Stimulated activated CD8-positive, alpha-beta memory T cell treated with anti-CD3 and anti-CD28 coated beads, Interleukin-7, amount 100 ng/mL, for 1 hour (primary cell): Measurements from ENCODE around the gene CUBN.

ENCODE experiments used
- DNase-seq, 2 donors: peaks; one replicate each; pipeline ENCODE4 v3.0.0-alpha.2; 2020; ENCODE audit warnings: low read depth in 2 of 2

CUBN gene

DNA sequence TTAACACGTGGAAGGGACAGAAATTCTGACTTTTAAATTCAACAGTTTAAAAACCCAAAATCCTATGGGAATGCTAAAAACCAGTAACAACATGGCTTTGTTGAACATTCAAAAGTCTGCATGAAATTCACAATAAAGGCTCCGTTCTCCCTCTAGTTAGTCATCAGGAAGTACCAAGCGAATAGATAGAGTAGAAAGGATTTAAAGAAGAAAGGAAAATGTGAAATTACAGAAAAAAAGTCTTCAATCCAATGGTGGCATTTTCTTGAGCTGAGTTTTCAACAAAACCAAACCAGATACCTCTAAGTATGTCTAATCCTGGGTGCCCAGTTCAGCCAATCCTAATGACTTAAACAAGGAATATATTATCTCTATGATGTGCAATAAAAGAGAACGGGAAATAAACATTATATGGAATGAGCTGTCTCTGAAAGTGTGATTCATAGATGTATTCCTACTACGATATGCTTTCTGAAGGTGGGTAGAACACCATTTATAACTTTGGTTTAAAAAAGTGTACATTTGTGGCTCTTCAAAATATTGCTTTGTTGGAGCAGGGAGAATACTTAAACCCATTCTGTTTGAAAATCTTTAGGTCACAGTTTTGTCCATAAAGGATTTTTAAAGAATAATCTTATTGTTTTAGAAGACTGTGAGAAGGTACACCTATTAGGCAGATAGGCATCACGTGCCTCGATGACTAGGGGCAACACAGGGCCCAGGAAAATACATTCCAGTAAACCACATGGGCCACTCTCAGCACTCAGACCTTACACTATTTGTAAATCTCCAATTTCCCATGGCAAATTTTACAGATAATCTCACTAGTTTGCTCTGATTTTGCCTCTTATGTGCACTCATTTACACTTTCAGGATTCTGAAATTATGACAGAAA, 87.7 kb downstream of the CUBN start:
- no peak for DNase-seq

DNA sequence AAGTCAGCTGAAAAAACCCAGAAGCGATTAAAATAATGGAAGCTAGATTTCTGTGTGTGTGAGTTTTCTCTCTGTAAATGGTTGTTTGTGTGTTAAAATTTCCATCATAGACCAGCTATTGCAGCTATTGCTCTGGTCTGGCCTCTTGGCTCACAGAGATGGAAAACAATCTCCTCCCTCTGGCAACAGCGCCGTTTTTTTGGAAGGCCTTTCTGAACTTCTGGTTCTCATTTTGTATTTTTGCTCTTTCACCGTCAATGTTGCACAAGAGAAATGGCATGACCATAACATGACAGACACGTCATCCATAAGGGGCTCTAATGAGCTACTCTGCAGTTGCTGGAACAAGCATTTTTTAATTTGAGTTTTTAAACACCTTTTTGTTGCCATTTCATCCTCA, 91.0 kb downstream of the CUBN start:
- DNase-seq, result no peak

DNA sequence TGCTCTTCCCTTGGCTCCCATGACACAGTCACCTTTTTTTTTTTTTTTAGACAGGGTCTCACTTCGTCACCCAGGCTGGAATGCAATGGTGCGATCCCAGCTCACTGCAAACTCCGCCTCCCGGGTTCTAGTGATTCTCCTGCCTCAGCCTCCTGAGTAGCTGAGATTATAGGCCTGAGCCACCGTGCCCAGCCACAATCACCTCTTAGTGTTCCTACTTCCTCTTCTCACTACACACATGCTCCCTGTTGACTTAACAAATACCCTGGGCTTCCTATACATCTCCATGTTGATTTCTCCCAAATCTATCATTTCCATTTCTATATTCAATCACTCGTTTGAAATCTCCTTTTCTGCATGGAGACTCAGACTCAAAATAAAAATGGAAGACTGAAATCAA, 91.7 kb downstream of the CUBN start:
- DNase-seq, result no peak

DNA sequence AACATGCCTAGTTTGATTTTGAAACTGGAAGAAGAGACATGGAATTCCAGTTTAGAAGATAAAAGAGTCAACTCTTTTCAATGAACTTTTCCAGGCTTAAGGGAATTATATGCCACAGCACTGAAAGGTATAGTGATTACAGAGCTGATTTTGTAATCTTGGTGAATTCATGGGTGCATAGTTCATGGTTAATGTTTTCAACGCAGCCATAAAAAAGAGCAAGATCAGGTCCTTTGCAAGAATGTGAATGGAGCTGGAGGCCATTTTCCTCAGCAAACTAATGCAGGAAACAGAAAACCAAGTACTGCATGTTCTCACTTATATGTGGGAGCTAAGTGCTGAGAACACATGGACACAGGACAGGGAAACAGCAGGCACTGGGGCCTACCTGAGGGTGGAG, 94.2 kb downstream of the CUBN start:
- no peak for DNase-seq

DNA sequence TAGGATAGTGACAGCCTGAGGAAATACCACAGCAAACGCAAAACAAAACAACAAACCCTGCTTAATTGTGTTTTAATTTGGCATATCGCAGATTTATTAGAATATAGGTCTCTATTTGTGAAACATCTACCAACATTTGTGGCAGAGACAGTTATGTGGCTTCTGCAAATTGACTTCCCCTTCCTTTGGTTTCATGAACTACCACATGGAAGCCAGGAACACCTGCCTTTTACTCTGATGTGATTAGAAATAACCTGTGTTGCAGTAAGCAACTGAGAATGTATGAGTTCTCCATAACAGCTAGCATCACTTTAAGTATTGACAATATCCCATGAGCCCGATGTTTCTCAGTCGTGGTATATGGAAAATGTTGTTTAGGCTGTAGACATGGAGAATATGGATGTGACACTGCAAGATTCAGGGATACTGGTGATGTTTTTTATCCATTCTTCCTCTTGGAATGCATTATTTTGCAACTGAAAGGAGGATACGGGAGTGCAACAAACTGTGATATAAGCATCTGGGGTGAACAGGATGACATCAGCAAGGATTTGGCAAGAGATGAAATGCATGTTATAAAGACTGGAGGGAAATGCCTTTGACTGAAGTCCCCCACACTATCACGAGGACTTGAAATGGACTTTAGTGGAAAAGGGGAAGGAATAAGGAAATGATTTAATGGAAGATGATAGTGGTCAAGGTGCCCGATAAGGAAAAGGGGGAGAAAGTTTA, 95.9 kb downstream of the CUBN start:
- no peak for DNase-seq

DNA sequence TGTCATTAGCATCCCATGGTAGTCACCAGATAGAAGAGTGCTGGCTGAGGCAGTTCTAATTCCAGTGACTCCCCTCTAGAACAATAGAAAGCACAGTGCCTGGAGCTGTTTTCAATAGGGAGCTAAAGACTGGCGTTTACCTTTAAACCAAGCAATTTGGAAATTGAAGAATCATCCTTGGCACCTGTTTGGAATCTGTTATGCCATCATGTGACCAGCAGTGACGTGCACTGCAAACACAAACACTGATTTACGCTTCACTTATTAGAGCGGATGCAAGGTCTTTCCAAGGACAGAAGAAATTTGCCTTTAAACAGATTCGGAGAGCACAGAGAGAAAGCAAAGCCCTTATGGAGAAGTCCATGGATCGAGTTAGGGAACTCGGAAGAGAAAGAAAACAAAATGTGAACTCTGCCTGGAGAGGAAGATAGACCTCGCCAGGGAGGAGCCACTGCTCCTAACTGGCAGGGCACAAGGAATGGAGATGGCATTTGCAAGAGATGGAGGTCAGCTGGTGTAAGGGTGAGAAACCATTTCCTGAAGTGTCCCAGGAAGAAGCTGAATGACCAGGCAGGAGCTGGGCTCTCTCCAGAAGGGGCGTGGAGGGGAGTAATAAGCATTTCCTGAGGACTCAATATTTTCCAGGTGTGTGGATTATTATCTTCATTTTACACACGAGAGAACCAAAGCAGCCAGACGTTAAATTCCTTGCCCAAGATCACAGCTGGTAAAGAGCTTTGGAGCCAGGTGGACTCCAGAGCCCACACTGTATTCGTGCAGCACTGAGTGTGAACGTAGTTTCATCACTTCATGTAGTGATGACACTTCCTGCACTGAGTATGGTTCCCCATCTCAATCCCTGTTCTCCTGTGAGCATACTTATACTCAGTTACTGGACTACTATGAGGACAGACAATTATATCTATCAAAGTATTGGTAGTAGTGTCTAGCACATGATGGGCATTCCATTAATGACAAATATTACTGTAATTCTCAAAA, 97.7 kb downstream of the CUBN start:
- no peak for DNase-seq

DNA sequence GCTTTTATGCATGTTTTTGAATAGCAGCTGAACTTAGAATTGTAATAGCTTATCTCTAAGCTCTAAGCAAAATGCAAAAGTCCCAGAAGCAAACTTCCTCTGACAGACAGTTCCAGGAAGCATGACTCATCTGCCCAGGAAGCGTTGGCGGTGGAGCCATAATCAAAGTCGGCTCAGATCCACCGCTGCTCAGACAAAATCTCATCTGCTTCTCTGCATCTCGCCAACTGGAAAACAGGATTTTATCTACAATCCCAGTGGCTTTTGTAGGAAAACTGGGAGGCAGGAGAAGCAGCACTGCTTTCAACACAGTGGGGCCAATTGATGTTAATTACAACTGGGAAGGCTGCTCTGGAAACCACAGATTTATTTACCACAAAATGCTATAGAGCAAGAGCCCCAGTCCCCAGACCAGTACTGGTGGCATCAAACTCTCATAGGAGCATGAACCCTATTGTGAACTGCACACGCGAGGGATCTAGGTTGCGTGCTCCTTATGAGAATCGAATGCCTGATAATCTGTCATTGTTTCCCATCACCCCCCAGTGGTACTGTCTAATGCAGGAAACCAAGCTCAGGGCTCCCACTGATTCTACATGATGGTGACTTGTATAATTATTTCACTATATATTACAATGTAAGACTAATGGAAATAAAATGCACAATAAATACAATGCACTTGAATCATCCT, 99.9 kb downstream of the CUBN start:
- peak; percentile 55 to 63 for DNase-seq

DNA sequence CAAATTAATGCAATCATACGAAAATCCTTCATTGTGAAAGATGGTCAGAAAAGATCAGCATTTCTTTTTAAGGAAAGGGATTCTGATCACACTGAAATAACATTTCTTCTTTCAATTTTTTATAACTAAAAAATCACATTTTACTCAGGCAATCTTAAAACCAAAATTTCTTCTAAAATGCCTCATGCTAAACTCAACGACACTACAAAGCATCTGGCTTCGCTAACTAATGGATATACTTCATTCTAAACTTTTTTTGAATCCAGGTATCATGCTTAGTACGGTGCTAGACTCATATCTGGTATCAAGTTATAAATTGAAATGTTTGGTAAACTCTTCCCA, 100.4 kb downstream of the CUBN start:
- no peak for DNase-seq

DNA sequence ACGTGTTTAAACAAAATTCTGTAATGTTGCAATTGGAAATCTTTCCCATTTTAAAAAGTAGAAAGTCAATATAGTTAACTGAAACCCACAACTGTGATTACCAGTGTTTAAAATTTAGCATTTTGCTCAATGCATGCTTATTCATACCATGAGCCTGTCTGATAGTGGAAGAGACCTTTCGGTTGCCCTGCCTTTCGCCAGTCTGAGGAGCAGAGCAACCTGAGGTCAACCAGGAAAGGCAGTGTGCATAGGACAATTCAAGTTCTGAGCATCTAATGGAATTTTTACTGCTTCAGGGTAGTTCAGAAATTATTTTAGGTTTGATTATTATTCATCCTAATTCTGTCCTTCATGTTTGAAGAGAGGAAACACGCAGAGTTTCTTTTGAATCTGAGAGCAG, 100.8 kb downstream of the CUBN start:
- no peak for DNase-seq

DNA sequence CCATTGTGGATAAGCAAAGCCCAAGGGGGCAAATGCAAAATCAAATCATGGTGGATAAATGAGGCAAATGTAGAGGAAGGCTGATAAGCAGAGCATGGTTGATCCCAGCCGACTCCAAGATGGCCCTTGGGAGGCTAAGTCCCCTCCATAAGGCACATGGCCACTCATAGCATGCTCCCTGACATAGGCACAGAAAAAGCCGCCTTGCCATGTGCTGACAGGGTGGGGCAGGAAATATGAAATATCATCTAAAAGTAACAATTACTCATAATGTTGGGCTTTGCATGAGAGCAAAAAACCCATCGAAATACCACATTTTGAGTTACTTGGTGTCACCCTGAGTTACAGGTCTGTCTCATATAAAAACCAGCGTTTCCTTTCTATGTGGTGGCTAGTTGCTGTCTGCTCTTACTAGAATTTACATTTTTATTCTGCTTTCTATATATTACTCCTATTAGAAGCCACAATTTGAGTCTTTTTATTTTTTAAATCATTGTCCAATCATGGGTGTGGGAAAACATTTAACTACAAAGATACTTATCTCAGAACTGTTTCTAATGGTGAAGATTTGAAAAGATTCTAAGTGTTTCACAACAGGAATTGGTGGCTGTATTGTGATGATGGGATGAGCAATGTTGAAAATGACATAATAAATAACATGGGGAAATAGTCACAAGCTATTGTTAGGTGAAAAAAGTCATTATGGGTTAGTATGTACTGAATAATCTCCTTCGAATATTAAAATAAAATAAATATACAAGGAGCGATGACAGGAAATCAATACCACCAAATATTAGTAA, 102.7 kb downstream of the CUBN start:
- DNase-seq, result peak in 1 of 2 donors; percentile 36

DNA sequence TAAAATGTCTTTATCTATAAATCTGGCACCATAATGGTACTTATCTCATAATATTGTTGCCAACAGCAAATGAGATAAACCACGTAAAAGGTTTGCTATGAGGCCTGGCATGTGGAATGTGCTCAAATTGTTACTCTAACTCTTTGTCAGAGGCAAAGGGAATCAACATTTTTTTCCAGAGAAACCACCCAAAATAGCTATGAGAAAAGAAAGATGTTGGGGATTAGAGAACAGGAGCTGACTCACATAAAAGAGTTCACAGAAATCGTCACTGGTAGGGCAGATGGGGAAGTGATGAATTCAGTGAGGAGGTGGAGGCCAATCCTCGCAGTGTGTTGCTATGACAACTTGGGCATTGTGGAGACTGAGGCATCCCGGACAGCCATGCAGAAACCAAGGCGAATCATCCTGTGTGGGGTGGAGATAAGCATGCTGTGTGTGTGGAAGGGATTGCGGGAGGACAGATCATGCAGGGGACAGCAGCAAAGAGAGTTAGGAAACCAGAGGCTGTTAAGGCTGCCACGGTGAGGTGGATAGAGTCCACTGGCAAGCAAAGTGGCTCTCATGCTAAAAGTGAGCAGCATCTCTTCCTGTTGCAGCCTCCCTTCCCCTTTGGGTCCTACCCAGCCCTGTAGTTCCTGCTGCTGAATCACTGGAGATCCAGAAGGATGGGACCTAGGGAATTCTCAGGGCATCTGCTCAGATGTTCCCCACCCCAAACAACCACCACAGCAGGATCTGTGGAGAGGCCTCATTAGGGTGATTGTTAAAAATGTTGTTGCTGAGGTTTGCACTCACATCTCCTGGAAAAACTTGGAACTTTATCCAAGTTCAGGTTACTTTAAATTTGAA, 103.9 kb downstream of the CUBN start:
- peak; percentile 17 to 27 for DNase-seq

DNA sequence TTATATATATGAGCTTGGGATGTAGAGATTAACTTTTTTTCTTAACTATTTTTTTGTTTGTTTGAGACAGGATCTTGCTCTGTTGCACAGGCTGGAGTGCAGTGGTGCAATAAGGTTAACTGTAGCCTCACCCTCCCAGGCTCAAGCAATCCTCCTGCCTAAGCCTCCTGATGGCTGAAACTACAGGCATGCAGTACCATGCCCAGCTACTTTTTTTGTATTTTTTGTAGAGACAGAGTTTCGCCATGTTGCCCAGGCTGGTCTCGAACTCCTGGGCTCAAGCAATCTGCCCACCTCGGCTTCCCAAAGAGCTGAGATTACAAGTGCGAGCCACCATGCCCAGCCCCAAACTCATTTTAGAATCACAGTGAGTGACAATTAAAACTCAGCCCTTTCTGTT, 105.2 kb downstream of the CUBN start:
- no peak for DNase-seq

DNA sequence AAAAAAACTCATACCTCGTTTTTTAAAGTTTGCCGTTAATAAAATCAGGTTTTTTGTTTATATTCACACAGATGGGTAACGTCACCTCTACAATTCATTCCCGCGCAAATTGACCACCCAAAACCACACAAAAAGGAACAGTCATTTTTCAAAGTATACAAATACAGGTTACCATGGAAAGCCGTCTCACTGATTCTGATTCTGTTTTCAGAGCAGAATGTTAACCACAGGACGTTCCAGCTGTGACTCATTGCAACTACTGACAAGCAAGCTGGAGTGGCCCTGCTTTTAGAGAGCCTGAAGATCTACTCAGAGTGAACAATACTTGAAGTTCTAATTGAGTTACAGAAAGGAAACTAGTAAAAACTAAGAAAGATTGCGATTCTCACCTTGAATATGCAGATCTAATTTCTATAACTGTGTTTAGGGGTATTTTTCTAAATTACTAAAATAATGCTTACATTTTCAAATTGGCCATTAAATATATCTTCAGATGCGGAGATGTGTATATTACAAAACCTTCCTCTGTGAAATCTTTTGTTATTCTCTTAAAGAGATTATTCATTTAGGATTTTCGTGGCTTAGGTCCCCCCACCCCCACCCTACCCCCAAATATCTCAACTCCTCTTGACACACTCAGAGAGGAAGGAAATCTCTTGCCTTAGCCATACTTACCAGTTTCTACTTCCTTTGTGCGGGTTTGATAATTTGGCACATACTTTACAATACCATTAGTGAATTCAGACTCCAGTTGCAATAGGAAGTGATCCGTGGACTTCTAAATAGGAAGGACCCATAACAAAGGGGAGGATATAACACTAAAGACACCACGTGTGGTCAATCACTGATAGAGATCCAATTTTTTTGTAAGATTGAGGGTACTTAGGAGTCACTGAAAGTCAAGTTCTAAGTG, 106.0 kb downstream of the CUBN start:
- DNase-seq, result peak; percentile 48 to 50

DNA sequence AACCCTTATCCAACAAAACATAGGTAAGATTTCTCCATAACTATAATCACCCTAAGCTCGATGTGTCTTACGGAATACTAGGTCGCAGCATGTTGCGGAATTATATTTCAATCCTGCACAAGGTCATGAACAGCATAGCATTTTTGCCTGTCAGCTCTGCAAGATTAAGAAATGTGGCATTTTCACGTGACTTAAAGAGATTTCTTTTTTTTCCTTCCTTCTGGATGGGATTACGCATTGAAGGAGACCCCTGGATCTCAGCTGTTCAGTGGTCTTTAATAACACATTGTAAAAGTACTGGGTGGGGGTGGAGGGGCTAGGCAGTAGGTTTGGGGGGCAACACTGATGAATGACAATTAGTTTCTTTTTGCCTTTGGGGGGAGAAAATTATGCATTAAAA, 106.7 kb downstream of the CUBN start:
- DNase-seq, result no peak

DNA sequence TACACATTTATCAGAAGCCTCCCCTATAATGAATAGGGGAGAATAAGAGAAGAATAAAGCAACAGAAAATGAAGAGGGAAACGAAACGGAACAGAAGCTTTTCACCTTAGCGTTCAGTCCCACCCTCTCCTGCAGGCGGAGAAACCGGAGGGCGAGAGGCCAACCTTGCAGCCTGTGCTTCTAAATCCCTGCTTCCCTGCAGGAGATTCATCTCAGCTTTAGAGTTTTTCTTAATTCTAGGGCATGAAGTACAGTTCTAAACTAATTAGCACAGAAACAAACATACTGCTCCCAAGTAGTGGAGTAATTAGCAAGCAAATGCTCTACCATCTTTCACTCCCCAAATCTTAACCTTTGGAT, 107.2 kb downstream of the CUBN start:
- DNase-seq, result no peak

DNA sequence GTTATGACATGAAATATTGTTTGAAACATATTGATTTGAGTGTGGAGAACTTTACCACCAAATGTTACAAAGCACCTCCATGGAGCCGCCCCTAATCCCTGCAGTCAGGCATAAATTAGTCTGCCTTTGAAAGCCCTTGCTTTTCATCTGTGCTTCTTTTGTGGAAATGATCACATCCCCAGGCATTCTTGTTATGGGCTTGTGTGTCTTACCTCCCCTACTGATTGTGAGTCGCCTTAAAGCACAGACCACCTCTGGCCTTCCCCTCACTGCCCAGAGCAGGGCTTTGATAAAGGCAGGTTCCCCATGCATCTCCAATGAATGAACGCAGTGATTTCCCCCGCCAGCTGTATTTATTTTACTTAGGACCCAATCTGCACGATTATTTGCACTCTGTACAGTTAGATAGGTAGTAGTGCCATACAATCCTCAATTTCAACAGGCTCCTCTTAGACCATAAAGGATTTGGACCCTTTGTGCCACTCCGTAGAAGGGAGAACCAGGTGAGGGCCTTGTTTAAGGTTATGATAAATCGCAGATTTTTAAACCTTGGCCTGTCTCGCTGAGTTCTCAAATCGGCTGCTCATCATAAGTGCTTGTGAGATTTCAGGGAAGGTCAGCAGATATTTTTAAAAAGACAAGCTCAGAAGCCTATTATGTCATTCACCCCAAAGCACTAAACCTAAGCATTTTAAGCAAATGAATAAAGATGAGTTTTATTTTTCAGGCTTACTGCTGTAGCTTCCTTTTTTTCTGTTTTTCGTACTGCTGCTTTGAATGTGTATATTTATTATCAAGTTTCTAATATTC, 107.8 kb downstream of the CUBN start:
- no peak for DNase-seq

DNA sequence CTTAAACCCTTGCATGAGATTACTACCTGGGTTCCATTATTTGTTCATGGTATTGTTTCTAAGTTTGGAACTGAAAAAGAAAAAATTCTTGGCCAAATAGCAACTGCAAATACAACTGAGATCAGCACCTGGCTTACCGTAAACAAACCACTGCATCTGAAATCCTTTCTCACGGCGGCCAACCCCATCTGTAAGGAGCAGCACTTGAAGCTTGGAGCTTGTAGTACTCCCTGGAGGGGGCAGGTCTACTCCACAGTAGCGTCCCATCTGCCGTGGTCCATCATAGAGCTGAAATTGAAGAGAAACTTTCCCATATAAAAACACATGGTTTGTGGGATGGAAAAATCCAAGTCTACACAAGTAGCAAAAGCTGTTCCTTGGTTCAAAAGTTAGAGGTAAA, 109.9 kb downstream of the CUBN start:
- no peak for DNase-seq
